DMS 273 (cell line): ENCODE measurements around the gene PCARE.

ENCODE experiments used
- DNase-seq: peaks from one replicate; lab custom pipeline; 2025; ENCODE audit not compliant: unreplicated experiment; lab: John Stamatoyannopoulos, UW

The PCARE gene

GRCh38 chr2:29064346-29064715 lies 10.0 kb downstream of the PCARE start:
- DNase-seq: no peak

GRCh38 chr2:29063646-29064345 lies 10.5 kb downstream of the PCARE start:
- DNase-seq: no peak

DNA sequence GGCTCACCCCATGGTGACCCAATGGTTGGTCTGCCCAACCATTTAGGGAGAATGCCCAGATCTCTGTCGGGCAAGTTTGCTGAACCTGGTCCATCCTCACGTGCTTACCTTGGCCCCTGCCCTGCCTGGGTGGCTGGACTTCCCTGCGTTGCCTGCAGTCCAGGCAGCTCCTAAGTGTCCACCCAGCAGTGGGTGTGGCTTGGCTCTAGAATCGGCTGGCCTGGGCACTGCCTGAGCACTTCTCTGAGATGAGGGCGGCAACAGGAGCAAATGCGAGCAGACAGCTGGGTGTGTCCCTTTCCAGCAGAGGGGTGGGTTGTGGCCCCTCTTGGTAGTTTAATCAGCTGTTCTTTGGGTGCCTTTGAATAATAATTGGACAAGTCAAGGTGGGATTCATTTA lies 11.3 kb downstream of the PCARE start:
- no peak for DNase-seq

GRCh38 chr2:29062371-29062770 lies 12.0 kb downstream of the PCARE start:
- DNase-seq: no peak

GRCh38 chr2:29061616-29062015 lies 12.7 kb downstream of the PCARE start:
- DNase-seq: no peak

DNA sequence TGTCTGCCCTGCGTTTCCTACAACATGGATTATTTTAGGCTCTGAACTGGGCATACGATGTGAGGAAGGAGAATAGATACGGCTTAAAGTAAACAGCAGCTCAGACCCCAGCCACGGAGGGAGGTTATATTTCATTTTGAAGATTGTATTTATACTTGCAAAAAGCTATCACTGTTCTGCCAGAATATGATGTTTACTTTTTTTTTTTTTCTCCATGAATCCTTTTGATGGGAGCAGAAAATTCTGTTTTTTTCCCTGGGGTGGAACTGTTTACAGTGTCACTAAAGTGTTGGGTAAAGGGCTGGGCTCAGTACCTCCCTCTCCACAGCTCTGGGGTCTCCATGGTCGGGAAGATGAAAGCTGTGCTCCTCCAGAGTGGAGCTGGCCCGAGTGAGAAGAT lies 13.1 kb downstream of the PCARE start:
- DNase-seq: no peak

DNA sequence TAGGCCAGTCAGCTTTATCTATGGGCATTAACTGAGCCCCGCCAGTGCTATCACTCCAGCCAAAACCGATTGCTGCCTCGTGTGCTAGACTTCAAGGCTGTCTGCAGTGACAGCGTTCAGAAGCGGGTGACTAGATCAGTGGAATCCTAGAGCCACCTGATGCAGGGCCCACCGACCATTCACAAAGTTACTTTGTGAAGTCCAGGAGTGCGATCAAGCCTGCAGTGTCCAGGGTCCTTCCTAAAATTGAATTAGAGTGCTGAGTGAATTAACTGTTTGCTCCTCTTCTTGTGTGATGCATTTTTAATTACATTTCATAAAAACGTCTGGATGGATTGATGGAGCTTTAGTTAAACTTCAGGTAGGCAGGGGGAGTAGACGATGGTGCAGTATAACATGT lies 13.9 kb downstream of the PCARE start:
- DNase-seq: no peak

- no peak for DNase-seq
These were observed 14.7 kb downstream of the PCARE start for GRCh38 chr2:29059624-29060023.

DNA sequence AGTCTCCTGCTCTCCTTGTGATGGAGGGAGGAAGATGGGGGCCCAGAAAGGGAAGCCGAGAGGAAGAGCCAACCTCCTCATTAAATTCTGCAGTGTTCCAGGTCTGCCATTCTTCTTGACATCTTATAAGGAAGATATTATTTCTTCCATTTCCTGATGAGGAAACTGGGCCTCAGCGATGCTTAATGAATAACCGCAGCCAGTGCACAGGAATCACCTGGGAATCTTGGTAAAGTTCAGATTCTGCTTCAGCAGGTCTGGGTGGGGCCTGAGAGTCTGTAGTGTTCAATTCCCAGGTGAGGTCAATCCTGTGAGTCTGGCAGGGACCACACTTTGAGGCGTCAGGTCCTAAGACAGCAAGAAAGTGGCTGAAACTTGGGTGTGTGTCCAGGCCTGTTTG lies 17.3 kb downstream of the PCARE start:
- DNase-seq: no peak

DNA sequence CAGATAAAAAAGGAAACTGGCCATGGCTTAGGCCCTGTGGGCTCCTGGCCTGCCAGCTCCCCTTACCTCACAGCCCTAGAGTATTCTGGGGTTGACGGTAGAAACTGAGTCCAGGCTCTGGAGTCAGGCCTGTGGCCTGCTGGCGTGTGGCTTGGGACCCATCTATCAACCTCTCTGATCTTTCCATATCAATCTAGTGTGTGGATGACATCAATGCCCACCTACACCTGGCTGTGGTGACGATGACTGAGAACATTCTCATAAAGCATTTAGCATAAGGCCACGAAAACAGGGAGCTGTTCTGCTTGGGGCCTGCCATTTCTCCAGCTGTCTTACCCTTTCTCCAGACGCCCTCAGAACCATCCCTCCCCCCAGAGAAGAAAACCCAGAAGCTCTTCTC lies 17.9 kb downstream of the PCARE start:
- DNase-seq: no peak

GRCh38 chr2:29055601-29056000 lies 18.7 kb downstream of the PCARE start:
- DNase-seq: no peak

- DNase-seq: no peak
These were observed 19.9 kb downstream of the PCARE start for GRCh38 chr2:29054430-29054829.

GRCh38 chr2:29053670-29054400 lies 20.5 kb downstream of the PCARE start:
- no peak for DNase-seq

GRCh38 chr2:29053223-29053622 lies 21.1 kb downstream of the PCARE start:
- DNase-seq: no peak

DNA sequence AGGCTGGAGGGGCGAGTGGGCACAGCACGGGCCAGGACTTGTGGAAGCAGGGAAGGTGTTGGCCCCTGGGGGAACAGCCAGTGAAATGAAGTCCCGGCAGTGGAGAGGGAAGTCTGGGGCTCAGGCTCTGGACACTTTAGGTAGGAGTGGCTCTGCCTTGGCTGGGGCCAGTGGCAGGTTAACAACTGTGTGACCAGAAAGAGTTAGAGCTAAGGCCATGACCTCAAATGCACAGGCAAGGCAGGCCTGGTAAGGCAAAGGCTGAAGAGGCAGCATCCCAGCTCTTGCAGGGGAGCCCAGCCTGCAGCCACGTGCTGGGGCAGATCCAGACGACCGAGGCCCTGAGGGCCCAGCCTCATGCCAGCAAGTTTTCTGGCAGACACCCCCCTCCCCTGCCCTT lies 21.5 kb downstream of the PCARE start:
- no peak for DNase-seq

GRCh38 chr2:29051730-29052129 lies 22.6 kb downstream of the PCARE start:
- DNase-seq: no peak

DNA sequence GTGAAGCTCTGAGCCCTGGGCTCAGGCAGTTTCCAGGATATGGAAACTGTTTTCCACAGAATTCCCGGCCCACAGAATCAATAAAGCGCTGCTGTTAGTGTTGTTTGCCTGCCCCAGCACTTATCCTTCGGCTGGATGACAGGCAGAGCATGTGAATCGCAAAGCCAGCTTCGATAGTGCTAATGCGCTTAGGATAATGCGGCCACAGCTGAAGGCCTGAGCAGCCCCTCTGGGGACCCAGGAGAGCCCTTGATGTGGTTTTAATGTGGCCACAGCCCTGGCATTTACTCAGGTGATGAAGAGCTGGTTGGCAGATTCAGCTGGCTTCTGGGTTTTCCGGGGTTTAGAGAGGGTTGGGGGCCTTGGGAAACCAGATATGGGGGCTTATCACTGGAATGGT lies 23.7 kb downstream of the PCARE start:
- no peak for DNase-seq

DNA sequence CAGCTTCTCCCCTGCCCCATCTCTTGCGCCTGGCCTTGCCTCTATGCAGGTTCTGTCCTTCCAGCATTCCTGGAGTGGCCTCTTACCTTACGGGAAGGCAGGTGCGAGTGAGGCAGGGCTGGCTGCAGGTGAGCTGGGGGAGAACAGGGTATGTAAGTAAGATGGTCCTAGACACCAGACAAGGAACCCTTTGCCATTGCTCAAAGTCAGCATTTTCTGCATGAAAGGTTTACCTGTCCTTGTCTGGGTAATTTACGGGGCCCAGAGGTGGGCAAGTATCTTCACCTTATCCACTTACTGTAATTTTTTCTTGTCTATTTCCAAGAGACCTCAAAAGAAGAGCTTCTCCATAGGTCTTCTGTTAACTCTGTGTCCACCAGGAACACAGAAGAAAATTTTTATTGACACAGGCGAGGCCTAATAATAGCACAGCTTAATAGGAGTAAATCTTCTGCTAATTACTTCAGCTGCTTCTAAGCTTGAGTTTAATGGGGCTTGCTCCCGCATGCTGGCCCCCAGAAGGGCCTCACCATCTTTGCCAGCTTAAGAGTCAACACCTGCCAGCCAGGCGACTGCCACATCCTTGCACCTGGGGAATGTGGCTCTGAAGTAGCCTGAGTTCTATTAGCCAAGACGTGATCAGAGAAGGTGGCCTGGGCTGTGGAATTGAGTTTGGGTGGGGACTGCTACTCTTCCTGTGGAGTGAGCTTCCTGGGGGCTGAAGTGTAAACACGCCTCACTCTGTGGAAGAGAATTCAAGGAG lies 27.1 kb downstream of the PCARE start:
- no peak for DNase-seq

GRCh38 chr2:29046321-29046720 lies 28.0 kb downstream of the PCARE start:
- no peak for DNase-seq

DNA sequence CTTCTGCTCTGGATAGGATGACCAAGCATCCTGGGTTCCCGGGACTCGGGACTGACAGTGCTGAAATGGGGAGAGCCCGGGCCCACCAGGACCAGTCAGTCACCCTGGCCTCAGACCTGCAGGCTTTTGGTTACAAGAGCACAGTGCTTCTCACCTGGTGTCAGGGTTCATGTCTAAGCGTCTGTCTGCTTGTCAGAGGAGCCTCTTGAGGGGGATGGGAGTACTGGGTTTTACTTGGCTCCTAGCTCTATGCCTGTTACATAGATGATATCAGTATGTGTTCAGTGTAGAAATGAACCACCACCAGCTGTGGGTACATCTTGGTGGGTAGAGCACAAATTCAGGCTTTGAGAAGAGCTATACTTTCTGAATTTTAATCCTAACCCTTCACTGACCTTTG lies 29.9 kb downstream of the PCARE start:
- no peak for DNase-seq

- peak; percentile 91 for DNase-seq
These were observed 31.7 kb downstream of the PCARE start for GRCh38 chr2:29042561-29043075.

GRCh38 chr2:29041161-29041660 lies 33.1 kb downstream of the PCARE start:
- DNase-seq: no peak
